ENCODE results near the gene CUX1.
"Not testable (repeated sequence)": the region's sequence is repeated elsewhere in the genome, so short reads cannot be mapped to it uniquely, and the experiment has no call there.

The CUX1 gene

DNA sequence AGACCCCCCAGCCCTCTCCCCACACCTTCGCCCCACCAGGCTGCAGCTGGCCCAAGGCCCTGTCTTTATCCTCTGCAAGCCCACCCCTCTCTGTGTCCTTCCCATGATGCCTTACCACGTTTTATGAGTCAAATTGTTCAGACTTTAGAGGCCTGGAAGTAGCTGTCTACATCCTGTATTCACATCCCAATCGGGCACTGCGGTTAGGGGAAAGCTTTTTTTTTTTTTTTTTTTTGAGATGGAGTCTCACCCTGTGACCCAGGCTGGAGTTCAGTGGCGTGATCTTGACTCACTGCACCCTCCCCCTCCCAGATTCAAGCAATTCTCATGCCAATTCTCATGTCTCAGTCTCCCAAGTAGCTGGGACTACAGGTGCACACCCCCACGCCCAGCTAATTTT is 347.7 kb downstream of the CUX1 start:
- no peak for DNase-seq

DNA sequence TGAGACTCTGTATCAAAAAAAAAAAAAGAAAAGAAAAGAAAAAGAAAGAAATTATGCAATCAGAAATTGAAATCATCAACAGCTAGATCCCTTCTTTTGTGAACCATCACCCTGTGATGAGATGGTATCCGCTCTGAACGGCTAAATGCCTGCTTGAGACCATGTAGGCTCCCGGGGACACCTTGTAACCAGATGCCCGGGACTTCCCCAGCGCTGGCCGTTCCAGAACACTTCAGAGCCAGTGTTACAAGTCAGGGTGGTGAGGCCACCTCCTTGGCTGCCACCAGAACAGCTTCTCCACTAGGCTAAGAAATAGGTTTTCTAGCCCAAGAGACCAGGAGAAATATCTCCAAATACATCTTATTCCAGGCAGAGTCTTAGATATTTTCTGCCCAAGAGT is 349.8 kb downstream of the CUX1 start:
- DNase-seq = no peak

DNA sequence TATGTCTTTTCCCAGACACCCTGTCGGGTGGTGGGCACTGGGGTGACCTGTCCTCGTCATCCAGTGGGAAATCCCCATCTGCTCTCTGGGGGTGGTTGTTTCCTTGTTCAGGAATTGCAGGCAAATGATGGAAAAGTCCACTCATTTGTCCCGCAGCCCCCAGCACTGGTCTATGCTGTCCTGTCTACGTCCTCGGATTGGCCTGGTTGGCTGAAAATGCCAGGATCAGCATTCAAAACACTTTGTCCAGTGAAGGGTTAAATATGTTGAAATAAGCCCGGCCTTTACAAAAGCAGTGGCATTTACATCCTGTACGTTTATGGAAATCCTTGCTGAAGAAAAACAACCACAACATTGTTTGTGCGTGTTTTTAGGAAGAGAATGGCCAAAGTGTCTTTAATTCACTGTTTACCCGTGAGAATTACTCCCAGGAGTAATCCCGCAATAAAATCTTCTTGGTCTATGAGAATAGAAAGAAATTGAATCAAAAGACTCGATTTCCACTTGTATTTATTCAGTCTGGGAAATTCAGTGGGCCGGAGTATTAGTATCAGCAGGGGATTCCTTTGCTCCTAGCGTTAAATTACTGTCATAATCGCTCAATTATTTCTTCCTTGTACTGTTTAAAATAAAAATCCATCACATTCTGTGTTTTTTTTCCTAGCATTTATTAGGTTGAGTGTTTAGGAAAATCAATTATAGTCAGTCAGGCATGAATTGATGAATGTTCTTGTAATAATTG is 352.4 kb downstream of the CUX1 start:
- DNase-seq = no peak

DNA sequence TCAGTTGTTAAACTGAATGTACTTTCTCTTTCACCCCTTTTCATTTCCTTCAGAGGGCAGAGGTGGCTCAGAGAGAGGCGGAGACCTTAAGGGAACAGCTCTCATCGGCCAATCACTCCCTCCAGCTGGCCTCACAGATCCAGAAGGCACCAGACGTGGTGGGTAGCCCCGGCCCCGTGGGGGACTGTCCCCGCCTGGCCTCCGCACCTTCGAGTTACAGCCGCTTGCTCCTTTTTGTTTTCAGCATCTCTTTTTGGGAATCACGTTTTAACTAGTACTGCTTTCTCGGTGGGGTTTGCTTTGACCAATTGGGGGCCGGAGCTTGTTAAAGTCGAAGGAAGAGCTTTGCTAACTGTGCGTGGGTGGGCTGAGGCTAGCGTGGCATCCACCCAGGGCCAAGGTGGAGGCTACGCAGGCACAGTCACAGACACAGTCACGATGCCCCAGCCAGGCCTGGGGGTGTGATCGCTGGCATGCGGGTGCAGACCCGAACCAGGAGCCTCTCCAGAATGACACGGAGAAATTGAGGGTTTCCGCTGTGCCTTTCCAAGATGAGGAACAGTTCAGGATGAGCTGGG is 353.1 kb downstream of the CUX1 start:
- DNase-seq = no peak

DNA sequence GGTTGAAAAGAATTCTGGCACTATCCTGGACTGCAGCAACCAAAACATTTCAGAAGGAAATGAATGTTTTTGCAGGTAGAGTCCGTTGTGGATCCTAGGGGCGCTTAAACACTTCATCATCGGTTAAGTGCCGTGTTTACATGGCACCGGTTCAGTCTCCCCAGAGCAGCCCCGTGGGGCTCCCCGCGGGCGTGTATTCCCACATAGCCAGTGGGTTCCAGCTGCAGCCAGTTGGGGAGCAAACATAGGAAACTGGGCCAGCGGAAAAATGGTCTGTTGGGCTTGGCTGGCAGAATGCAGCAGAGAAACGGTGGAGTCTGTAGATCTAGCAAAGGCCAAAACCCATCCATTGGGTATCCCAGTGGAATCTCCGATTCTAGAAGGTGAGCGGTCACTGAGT is 356.2 kb downstream of the CUX1 start:
- DNase-seq = no peak

DNA sequence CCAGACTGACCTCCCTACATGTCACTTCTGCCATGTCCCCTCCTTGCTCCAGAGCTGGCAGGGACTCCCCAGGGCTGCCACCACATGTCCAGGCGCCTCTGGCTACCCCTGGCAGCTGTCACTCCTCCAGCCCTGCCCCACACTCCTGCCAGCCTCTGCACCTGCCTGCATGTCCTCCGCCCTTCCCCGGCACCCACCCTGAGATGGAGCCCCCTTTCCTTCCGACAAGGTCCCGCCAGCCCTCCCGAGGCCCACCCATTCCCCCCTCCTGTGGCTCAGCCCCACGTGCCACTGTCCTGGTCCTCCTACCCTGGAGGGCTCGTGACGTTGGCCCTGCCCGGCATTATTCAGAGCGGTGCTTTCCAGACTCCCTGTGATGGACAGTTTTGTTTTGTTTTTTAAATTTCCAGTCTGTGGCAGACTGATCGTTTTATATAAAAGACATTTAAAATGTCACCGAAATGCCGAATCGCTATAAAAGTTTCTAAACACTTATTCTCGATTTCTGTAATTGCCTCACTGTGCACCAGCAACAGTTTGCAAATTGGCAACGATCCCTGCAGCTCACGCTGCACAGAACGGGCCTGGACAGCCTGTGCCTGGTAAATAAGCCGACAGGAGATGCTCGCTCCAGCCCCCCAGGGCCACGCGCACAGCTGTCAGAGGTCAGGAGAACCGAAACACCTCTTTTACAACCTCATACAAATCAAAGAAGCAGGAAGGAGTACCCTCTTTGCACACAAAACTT is 358.2 kb downstream of the CUX1 start:
- no peak for DNase-seq

DNA sequence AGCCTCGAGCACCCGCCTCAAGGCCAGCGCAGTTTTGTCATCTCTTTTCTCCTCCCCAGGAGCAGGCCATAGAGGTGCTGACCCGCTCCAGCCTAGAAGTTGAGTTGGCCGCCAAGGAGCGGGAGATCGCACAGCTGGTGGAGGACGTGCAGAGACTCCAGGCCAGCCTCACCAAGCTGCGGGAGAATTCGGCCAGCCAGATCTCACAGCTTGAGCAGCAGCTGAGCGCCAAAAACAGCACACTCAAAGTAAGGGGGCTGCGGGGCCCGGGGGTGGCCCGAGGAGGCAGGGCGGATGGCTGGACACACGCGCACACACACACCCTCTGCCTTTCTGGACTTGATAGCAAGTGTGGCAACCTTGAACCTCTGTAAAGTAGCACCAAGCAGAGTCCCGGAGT is 361.0 kb downstream of the CUX1 start:
- DNase-seq = no peak

DNA sequence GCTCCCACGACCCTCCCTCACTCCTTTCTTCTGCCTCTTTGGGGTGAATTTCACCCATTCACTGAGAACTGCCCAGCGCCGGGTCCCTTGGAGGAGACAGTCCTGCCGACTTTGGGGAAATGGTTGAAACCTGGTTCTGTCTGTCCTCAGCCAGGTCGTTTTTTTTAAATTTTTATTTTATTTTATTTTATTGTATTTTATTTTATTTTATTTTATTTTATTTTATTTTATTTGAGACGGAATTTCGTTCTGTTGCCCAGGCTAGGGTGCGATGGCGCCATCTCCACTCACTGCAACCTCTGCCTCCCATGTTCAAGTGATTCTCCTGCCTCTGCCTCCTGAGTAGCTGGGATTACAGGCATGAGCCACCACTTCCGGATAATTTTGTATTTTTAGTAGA is 363.3 kb downstream of the CUX1 start:
- DNase-seq = no peak

DNA sequence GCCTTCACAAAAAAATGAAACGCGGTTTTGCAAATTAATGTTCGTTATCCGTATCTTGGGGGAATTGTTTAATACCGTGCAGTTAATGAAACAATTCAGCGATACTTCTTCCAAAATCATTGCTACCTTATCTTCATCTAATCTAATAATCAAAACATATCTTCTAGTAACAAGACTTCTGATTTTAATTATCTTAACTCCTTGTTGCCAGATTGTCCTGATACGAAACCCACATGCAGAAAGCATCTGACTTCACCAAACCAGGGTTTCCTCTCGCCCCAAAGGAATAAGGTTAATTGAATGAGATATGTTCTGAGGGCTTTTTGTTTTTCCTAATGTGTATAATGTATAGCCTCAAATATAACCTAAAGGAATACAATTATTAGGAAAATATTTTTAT is 364.1 kb downstream of the CUX1 start:
- no peak for DNase-seq

DNA sequence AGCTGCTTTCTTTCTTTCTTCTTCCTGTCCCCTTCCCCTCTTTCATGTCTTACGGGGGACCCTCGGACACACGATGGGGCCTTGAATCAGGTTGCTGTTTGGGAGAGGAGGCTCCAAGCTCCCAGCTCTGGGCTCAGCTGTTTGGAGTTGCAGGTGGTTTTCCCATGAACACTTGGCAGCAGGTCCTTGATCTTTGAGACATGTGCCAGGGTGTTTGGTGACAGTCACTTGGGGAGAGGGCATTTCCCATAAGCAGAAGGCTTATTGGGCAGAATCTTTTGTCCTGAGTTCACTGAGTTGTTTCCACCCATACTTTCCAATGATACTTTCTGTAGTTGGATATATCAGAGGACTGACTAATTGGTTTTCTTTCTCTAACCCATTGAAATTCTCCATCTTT is 364.6 kb downstream of the CUX1 start:
- DNase-seq = no peak

DNA sequence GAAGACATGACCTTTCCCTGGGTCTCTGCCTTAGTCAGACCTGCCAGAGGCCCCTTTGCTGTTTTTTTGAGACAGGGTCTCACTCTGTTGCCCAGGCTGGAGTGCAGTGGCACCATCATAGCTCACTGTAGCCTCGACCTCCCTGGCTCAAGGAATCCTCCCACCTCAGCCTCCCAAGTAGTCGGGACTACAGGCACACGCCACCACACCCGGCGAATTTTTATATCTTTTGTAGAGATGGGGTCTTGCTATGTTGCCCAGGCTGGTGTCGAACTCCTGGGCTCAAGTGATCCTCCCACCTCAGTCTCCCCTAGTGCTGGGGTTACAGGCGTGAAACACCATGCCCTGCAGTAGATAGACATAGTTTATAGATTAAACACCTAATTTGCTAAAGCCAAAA is 366.4 kb downstream of the CUX1 start:
- not testable (repeated sequence) for DNase-seq

DNA sequence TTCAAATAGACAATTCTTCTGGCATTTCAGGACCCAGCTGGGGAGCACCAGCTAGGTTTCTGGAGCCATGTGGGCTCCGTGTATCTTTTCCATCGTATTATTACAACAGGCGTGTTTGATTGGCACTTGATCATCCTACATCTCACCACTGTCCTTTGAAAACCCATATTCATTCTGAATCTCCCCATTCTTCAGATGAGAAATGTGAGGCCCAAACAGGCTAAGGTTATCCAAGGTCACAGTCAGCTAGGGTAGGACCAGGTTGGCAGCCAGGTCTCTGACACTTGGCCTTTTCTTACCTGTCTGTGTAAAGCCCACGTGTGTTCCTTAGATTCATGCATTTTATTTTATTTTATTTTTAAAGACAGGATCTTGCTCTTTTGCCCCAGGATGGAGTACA is 366.9 kb downstream of the CUX1 start:
- no peak for DNase-seq

DNA sequence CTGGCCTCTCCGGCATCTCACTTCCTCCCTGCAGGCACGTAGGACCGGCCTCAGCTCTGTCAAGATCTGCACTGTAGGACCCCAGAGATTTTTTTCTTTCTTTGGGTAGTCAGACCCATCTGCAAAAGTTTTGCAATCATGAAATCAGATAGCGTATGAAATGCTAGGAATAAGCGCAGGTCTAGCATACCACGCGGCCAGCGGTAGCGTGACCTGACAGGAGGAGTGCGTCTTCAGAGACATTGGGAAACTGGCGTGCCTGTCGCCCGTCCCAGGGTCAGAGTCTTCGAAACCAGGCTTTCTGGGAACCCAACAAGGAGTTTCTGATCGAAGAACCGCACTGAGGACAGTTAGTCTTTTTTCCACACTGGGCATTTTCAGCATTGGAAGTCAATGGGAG is 368.4 kb downstream of the CUX1 start:
- DNase-seq = no peak

DNA sequence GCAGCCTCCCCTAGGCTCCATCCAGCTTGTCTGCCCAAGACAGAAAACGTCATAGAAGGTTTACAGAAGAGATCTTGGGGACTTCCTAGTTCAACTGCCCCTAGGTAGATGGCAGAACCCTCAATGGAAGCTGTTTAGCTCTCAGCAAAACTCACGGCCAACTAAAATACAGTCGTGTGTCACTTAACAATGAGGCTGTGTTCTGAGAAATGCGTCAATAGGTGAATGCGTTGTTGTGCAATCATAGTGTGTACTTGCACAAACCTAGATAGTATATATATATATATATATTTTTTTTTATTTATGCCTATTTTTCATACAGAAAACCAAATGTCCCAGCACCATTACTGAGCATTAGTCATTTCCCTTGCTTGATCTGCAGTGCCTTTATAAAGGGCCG is 368.9 kb downstream of the CUX1 start:
- no peak for DNase-seq

DNA sequence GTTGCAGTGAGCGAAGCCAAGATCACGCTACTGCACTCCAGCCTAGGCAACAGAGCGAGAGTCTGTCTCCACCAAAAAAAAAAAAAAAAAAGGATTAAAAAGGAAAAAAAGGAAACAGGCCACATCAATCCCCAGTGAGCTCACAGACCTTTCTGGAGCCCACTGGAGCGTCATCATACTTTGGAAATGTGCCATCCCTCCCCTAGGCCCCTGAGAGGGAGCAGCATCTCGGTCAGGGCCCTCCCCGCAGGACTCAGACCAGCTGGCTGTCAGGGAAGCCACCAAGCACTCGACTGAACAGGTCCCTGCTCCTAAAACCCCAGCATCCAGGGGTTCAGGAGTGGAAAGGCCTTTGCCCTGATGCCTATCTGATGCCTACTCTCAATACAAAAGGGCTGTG is 371.3 kb downstream of the CUX1 start:
- no peak for DNase-seq

DNA sequence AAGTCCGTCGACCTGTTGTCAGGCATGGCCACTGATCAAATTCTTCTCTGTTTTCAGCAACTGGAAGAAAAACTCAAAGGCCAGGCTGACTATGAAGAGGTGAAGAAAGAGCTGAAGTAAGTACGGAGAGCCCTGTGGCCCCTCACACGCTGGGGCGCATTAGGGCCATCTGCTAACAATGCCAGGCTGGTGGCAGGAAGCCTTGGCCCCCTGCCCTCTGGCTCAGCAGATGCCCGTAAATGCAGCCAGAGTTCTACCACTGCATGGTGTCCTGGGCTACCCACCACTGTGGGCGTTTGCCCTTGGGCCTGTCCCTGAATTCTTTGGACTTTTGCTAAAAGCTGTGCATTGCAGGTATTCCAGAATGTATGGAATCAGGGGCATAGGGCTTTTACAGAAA is 372.3 kb downstream of the CUX1 start:
- DNase-seq = no peak

DNA sequence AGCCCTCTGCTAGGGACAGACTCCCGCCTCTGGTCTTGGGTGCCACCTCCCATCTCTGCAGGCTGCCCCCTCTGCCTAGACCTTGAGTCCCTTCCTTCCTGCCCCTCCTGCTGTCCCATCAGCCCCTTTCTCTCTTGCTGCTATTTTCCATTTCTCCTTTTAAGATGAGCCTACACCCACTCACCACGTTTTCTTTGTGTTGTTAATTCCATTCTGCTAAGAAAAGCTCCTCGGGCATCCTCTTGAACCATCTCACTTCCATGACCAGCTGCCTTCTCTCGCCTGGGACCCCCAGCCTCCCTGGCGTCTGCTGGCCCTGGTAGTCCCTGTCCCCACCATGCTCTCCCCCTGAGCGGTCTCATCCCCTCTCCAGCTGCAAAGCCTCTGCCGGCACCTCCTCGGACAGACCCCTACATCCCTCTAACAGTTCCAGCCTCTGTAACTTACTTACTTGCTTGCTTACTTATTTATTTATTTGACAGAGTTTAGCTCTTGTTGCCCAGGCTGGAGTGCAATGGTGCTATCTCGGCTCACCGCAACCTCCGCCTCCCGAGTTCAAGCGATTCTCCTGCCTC is 373.4 kb downstream of the CUX1 start:
- no peak for DNase-seq

DNA sequence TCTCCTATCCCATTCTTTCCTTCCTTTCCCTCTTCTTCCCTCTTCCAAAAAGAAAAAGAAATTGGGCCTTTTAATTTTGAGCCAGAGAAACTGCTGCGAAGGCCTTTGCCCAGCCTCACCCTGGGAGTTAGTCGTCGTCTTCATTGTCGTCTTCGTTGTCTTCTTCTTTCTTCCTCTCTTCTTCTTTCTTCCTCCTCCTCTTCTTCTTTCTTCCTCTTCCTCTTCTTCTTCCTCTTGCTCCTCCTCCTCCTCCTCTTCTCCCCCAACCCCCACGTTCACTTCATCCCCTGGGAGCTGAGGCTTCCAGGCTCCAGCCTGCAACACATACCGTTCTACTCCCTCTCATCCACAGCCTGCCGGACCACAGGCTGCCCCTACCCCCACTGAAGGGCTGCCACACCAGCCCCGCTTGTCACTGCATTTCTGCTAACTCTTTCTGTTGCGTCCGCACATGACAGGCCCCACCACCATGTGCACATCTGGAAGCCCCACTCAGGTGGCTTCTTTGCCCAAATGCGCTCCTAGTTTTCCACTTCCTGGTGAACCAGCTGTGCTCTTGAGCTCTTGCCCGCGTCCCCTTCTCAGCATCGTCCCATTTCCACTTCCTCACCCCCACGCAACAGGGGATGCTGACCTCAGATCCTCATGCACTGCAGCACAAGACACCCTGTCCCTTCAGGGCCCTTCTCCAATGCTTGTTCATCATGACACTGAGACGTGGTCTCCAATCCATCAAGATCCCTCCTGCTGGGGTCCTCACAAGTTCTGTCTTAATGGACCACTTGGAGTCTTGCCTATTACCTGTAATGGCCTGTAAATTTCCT is 374.3 kb downstream of the CUX1 start:
- DNase-seq = no peak

DNA sequence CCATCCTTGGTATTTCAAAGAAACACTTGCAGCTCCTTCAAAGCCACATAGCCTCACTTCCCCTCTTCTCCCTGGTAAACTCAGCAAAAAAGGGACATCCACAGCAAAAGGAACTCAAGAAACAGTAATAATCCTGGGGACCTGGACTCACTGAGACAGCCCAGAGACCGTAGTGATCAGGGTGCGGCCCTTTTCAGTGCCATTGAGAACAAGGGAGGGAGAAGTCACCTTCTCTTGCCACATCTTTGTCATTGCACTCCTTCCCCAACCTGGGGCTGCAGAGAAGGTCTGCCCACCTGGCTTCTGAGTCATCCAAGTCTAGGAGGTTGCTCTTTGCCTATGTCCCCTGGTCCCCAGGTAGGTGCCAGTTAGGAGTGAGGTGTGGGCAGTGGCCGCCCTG is 375.4 kb downstream of the CUX1 start:
- DNase-seq = no peak

DNA sequence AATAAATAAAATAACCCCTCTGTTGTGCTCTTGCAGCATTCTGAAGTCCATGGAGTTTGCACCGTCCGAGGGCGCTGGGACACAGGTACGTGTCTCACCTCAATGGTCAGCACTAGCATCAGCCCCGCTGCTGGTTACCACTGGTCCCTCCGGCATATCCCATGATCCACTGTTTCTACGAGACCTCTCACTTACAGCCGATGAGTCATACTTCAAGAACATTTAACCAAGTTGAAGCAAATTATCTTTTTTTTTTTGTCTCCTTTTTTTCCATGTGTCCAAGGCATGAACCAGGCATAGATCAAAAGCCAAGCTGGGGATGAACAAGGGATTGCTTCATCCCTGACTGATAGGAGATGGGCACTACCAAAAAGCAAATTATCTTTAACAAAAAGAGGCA is 376.4 kb downstream of the CUX1 start:
- no peak for DNase-seq

DNA sequence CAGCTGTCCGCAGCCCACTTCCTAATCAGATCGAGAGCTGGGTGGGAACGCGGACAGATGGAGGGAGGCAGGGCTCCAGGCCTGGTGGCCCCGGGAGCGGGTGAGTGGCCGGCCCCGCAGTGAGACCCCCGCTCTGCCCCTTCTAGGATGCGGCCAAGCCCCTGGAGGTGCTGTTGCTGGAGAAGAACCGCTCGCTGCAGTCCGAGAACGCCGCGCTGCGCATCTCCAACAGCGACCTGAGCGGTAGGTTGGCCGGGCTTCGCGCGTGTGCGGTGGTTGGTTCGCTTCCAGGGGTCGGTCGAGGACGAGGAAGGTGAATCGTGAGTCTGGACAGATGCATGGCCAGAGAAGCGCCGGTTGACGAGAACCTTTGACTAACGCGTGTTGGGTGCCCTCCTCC is 377.9 kb downstream of the CUX1 start:
- no peak for DNase-seq

DNA sequence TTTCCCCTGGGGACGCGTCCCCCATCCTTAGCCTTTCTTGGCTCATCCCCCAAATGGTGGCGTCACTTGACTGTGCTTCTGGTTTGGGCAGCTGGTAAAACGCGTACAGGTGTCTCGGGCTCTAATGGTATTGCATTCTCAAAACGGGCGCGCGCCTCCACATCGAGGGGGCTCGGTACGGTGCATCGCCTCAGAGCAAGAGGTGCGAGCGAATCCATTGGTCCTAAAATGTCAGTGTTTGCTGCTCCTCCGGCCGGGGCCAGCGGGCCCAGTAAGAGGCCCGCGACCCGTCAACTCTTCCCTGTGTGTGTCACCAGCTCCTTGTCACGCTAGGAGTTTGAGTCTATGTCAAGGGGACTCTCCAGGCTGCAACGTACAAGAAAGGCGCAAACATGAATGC is 378.6 kb downstream of the CUX1 start:
- DNase-seq = no peak

DNA sequence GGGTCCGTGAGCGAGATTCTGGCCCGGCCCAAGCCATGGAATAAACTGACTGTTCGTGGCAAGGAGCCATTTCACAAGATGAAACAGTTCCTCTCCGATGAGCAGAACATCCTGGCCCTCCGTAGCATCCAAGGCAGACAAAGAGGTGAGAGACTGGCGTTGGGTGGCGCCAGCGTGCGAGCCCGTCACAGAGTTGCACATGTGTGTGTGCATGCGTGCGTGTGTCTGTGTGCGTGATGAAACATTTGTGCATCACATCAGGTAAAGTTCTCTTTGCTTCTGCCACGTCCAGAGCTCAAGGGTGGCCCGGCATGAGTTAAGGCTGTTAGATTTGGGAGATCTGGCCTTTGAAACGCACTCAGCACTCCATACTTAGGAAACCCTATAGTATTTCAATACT is 379.7 kb downstream of the CUX1 start:
- DNase-seq = no peak
